ENCODE results near the gene MIEN1. TPM values are rescaled to one million over a fixed set of nuclear protein-coding genes. Genes with fewer than 3 reads are reported as not detected.

MIEN1 gene
- total RNA-seq, 1 donor from 2014 or later, result 38.9 TPM

DNA sequence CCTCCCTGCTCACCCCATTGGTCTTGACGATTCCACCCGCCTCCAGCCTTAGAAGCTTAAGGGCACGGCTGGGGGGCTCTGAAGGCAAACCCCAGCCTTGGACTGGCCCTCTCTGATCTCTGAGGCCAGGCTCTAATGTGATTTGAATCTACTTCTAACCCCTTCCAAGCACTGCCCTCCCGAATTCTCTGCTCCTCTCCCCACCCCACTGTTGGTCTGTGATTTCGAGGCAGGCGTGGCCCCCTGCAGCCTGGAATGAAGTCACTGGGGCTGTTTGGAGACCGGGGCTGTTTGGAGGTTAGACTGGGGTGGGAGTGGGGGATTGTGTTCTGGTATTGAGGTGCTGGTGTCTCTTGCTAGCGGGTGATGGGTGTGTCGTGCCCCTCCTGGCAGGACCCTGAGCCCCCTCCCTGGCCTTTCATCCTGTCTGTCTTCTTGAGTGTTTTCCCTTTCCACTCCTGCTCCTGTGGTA, 9.6 kb upstream of the MIEN1 start:
- Mint-ChIP-seq H3K4me1 (ENCODE audit: low read depth, unreplicated experiment) (peaks cover 15% of the 10 kb centered on the region), H3K36me3 (ENCODE audit: low read depth, unreplicated experiment) (peaks cover 4% of the 10 kb centered on the region), H3K27me3 (ENCODE audit: low read depth, unreplicated experiment) (peaks cover 15% of the 10 kb centered on the region), H3K4me3 (ENCODE audit: unreplicated experiment) (peak overlapping the region; percentile 55), H3K27ac (ENCODE audit: unreplicated experiment) (peak overlapping the region; percentile 93), H3K9me3 (ENCODE audit: unreplicated experiment) (no peaks in the 10 kb centered on the region)
- TF ChIP-seq EZH2 (IDR thresholded peaks at IDR 0.05; ENCODE audit: insufficient read depth, low read length), result no peak
- TF ChIP-seq, protein P1, sequence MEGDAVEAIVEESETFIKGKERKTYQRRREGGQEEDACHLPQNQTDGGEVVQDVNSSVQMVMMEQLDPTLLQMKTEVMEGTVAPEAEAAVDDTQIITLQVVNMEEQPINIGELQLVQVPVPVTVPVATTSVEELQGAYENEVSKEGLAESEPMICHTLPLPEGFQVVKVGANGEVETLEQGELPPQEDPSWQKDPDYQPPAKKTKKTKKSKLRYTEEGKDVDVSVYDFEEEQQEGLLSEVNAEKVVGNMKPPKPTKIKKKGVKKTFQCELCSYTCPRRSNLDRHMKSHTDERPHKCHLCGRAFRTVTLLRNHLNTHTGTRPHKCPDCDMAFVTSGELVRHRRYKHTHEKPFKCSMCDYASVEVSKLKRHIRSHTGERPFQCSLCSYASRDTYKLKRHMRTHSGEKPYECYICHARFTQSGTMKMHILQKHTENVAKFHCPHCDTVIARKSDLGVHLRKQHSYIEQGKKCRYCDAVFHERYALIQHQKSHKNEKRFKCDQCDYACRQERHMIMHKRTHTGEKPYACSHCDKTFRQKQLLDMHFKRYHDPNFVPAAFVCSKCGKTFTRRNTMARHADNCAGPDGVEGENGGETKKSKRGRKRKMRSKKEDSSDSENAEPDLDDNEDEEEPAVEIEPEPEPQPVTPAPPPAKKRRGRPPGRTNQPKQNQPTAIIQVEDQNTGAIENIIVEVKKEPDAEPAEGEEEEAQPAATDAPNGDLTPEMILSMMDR (IDR thresholded peaks at IDR 0.05; ENCODE audit: insufficient read depth, low read depth, low read length), result no peak
- no peak overlapping the region for H3K4me3 ChIP-seq (ENCODE audit: insufficient read depth, low read depth, low read length)
- H3K36me3 ChIP-seq (ENCODE audit: insufficient read depth, low read length), result no peaks in the 10 kb centered on the region
- DNase-seq (ENCODE audit: low read depth) (no peak), FAIRE-seq (no peak)
- H3K9ac ChIP-seq (ENCODE audit: low read length), result peak overlapping the region; percentile 20
- no peaks in the 10 kb centered on the region for H3K79me2 ChIP-seq (ENCODE audit: insufficient read depth, low read length)
- peaks cover 9% of the 10 kb centered on the region for H3K27me3 ChIP-seq (ENCODE audit: insufficient read depth, low read length)
- no peak overlapping the region for H3K27ac ChIP-seq (ENCODE audit: low read depth, low read length)
- peaks cover 25% of the 10 kb centered on the region for H3K4me1 ChIP-seq (ENCODE audit: insufficient read depth, low read length)
- H4K20me1 ChIP-seq (ENCODE audit: insufficient read depth, low read length), result no peaks in the 10 kb centered on the region
- no peaks in the 10 kb centered on the region for H3K9me3 ChIP-seq (ENCODE audit: insufficient read depth, low read depth, low read length)
- peak overlapping the region; percentile 76 for H3K4me2 ChIP-seq (ENCODE audit: low read length)
- peak overlapping the region; percentile 75 for H2AFZ ChIP-seq (ENCODE audit: low read depth, low read length)

DNA sequence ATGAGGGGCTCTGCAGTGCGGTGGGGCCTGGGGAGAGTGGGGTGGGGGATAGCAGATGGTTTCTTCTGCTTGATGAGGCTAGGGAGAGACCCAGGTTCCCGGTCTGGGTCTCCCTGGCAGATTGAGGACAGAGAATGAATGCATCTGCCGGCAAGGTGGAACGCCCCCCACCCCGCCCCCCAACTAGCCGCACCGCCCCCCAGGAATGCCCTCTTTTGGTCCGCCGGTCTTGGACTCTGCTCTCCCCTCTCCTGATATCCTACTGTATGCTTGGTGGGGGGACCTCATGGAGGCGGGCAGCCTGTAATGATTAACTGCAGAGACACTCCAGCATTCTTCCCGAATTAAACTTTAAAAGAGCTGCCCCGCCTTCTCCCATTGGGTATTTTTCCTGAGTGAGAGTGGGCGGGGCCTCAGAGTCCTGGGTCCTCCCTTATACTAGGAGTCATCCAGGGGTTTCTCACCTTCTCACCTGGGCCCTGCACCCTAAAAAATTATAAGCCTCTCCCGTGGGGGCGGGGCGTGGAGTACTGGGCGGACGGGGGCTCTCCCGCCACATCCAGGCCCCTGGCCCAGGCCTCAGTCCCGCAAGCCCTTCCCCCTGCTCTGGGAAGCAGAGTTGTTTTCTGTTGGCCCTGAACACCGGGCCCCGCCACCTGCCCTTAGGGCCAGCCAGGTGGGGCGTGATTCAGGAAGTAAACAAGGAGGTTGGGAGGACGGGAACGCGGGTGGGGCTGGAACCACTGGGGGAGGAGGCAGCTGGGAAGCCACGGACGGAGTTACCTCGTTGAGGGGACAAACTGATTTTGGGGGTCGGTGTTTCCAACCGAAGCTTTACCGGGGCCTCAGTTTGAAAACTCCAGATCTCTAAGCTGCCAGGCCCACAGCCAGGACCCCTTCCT, 8.9 kb upstream of the MIEN1 start:
- peaks cover 9% of the 10 kb centered on the region for H3K27me3 ChIP-seq (ENCODE audit: insufficient read depth, low read length)
- Mint-ChIP-seq H3K4me1 (ENCODE audit: low read depth, unreplicated experiment) (peaks cover 15% of the 10 kb centered on the region), H3K9me3 (ENCODE audit: unreplicated experiment) (no peaks in the 10 kb centered on the region), H3K36me3 (ENCODE audit: low read depth, unreplicated experiment) (peaks cover 4% of the 10 kb centered on the region), H3K4me3 (ENCODE audit: unreplicated experiment) (peak overlapping the region; percentile 64), H3K27me3 (ENCODE audit: low read depth, unreplicated experiment) (peaks cover 15% of the 10 kb centered on the region), H3K27ac (ENCODE audit: unreplicated experiment) (peak overlapping the region; percentile 93)
- no peaks in the 10 kb centered on the region for H3K9me3 ChIP-seq (ENCODE audit: insufficient read depth, low read depth, low read length)
- H3K27ac ChIP-seq (ENCODE audit: low read depth, low read length), result no peak overlapping the region
- TF ChIP-seq, protein P1 (IDR thresholded peaks at IDR 0.05; ENCODE audit: insufficient read depth, low read depth, low read length), result no peak
- TF ChIP-seq EZH2 (IDR thresholded peaks at IDR 0.05; ENCODE audit: insufficient read depth, low read length), result no peak
- H3K36me3 ChIP-seq (ENCODE audit: insufficient read depth, low read length), result no peaks in the 10 kb centered on the region
- peak overlapping the region; percentile 75 for H2AFZ ChIP-seq (ENCODE audit: low read depth, low read length)
- no peak overlapping the region for H3K4me3 ChIP-seq (ENCODE audit: insufficient read depth, low read depth, low read length)
- FAIRE-seq, result no peak
- no peak for DNase-seq (ENCODE audit: low read depth)
- H3K4me2 ChIP-seq (ENCODE audit: low read length), result peak overlapping the region; percentile 76
- peaks cover 25% of the 10 kb centered on the region for H3K4me1 ChIP-seq (ENCODE audit: insufficient read depth, low read length)
- no peak overlapping the region for H3K9ac ChIP-seq (ENCODE audit: low read length)
- H3K79me2 ChIP-seq (ENCODE audit: insufficient read depth, low read length), result no peaks in the 10 kb centered on the region
- no peaks in the 10 kb centered on the region for H4K20me1 ChIP-seq (ENCODE audit: insufficient read depth, low read length)

GRCh38 chr17:39738568-39738901, 8.2 kb upstream of the MIEN1 start:
- no peak for FAIRE-seq
- no peak overlapping the region for H3K9ac ChIP-seq (ENCODE audit: low read length)

More at GRCh38 chr17:39738568-39738901, 8.2 kb upstream of the MIEN1 start:
- Mint-ChIP-seq H3K27me3 (ENCODE audit: low read depth, unreplicated experiment) (peaks cover 15% of the 10 kb centered on the region), H3K9me3 (ENCODE audit: unreplicated experiment) (no peaks in the 10 kb centered on the region), H3K36me3 (ENCODE audit: low read depth, unreplicated experiment) (peaks cover 4% of the 10 kb centered on the region), H3K27ac (ENCODE audit: unreplicated experiment) (no peak overlapping the region), H3K4me3 (ENCODE audit: unreplicated experiment) (peak overlapping the region; percentile 45), H3K4me1 (ENCODE audit: low read depth, unreplicated experiment) (peaks cover 15% of the 10 kb centered on the region)
- Histone ChIP-seq H3K36me3 (ENCODE audit: insufficient read depth, low read length) (no peaks in the 10 kb centered on the region), H3K4me2 (ENCODE audit: low read length) (peak overlapping the region; percentile 67), H3K27me3 (ENCODE audit: insufficient read depth, low read length) (peaks cover 9% of the 10 kb centered on the region), H3K9me3 (ENCODE audit: insufficient read depth, low read depth, low read length) (no peaks in the 10 kb centered on the region), H3K4me1 (ENCODE audit: insufficient read depth, low read length) (peaks cover 25% of the 10 kb centered on the region), H3K27ac (ENCODE audit: low read depth, low read length) (no peak overlapping the region), H4K20me1 (ENCODE audit: insufficient read depth, low read length) (no peaks in the 10 kb centered on the region), H3K4me3 (ENCODE audit: insufficient read depth, low read depth, low read length) (no peak overlapping the region), H3K79me2 (ENCODE audit: insufficient read depth, low read length) (no peaks in the 10 kb centered on the region), H2AFZ (ENCODE audit: low read depth, low read length) (peak overlapping the region; percentile 56)
- TF ChIP-seq, protein P1 (IDR thresholded peaks at IDR 0.05; ENCODE audit: insufficient read depth, low read depth, low read length), result no peak
- TF ChIP-seq EZH2 (IDR thresholded peaks at IDR 0.05; ENCODE audit: insufficient read depth, low read length), result no peak
- DNase-seq (ENCODE audit: low read depth), result no peak
